Fibroblast of gingiva (primary cell): ENCODE measurements around the gene HMGCS2.

Source experiments
- DNase-seq: peaks from one replicate; pipeline ENCODE4 v3.0.0-alpha.2; 2011; ENCODE audit warnings: low read depth

The HMGCS2 gene

GRCh38 chr1:119768778-119769177 is at the start of gene HMGCS2:
TSS of gene HMGCS2 (minus strand) at chr1:119768905. CDS start at chr1:119768844, 61 bp downstream.
- DNase-seq, result no peak

GRCh38 chr1:119818181-119818580 is 49.5 kb upstream of the HMGCS2 start:
- DNase-seq, result no peak

- DNase-seq, result no peak
These were observed 47.7 kb upstream of the HMGCS2 start for GRCh38 chr1:119816407-119816806.

- DNase-seq, result no peak
These were observed 47.2 kb upstream of the HMGCS2 start for GRCh38 chr1:119815928-119816327.

DNA sequence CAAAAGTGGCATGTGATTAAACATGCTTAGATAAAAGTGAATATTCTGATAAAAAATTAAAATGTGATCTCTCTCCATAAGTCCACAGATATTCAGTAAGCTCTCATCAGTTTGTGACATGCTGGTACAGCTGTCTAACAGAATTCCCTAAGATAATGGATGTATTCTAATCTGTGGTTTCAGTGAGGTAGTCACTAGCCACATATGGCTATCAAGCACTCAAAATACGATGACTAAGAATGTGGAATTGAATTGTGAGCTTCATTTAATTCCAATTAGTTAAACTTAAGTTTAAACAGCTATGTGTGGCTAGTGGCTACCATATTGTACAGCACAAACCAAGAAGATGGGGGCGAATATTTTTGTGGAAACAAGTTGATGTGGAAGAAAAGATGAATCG is 46.7 kb upstream of the HMGCS2 start:
- DNase-seq, result no peak

GRCh38 chr1:119814288-119814687 is 45.6 kb upstream of the HMGCS2 start:
- DNase-seq, result no peak

DNA sequence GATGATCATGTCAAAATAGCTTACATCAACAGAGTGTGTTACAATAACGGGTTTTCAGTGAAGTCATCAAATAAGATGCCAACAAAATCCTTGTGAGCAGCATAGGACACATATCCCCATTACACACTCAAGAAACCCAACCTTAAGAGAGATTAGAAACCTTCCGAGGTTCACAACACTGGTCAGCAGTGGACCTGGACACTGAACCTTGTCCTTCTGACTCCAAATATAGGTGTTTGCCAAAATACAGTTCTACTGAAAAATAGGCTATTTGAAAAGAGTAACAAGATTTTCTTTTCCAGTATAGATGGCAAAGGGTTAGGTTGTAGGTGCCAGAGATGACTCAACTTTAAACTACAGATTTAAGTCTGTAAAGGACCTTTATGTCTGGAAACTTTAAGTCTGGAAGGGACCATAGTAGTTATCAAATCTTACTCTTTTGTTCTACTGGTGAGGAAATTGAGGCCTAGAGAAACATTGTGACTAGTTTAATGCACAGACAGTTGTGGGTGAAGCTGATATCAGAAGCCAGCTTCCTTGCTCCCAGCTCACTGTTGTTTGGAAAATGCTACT is 43.4 kb upstream of the HMGCS2 start:
- no peak for DNase-seq

GRCh38 chr1:119811387-119811786 is 42.7 kb upstream of the HMGCS2 start, which contains the start of gene REG4:
TSS of gene REG4 (minus strand) at chr1:119811460. CDS start at chr1:119808769, 2,691 bp downstream.
- DNase-seq, result no peak

DNA sequence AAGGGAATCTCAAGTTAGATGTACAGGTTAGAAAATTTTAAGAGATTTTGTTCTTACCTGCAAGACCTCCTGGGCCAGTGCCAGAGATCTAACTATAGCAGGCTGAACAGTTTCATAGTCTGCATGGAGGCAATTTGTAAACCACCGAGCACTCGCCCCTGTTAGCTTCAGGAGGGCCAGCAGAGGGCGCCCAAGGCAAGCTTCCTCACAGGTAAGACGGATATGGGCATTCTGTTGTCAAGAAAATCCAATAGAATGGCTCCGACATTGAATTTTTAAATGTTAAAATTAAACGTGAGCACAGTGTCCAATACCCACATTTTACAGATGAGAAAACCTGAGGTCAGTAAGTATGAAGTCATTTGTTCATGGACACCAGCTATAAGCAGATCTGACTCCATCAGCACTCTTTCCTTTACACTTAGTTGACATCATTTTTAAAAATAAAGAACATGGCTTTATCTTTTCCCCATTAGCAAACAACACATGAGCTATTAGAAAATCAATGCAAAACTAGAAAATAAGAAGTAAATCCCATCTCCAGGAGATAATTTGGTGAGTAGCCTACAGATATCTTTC is 40.4 kb upstream of the HMGCS2 start:
- DNase-seq, result peak; percentile 57

DNA sequence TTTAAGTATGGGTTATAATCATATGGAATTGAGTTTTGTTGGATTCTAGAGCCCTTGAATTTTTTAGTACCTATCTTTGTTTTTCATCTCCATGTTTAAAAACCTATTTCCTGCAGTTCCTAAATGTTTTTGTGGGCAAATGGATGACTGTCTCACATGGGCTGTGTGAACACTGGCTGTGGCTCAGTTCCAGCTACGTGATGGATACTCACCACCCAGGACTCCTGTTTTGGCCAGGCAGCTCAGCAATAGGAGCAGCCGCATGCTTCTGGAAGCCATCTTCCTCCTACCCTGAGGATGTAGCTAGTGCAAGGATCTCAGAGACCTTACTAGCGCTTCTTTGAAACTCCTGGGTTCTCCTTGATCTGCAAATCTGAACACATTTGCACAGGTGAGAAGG is 39.8 kb upstream of the HMGCS2 start:
- no peak for DNase-seq

DNA sequence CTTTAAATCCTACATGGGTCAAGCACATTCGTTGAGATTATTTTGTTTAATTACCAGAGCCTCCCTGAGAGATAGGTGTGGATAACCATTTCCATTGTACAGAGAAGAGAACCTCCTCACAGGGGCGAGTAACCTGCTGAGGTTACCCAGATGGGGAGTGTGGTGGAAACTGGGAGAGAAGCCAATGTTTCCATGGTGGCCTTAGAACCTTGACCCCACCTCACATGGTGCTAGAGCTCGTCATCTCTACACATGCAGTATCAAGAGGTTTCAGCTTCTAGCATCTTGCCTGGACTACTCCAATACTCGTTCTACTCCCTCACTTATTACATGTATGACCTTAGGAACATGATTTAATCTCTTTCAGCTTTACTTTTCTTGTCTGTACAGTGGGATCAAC is 37.8 kb upstream of the HMGCS2 start:
- DNase-seq, result no peak

DNA sequence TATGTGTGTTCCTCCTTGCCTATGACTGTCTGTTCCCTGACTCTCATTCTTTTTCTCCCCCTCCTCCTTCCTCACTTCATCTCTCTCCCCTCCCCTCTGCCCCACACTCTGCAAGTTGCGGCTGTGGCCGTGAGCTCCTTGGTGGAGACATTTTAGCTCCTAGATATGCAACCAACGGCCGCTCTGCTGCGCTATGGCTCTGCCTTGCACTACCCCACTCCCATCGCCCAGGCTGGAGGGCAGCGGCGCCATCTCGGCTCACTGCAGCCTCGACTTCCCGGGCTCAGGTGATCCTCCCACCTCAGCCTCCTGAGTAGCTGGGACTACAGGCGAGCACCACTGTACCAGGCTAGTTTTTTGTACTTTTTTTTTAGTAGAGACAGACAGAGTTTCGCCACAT is 37.0 kb upstream of the HMGCS2 start:
- DNase-seq, result no peak

DNA sequence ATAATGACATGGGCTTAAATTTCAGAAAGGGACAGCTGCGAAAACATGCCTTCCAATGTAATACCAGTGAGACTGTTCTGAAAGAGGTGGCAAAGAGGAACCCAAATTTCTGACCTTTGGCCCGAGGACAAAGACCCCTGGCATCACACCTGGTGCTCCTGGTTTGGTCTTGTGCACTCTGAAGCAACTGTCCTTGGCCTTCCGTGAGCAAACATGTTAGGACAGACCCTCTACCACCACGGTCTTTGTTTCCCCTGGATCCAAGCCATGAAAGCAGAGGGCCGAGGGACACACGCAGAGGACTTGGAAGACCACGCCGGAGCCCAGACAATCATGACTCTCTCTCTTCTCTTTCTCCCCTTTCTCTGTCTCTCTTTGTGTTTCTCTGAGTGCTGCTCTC is 36.5 kb upstream of the HMGCS2 start:
- no peak for DNase-seq

GRCh38 chr1:119799599-119800177 is 31.0 kb upstream of the HMGCS2 start:
- no peak for DNase-seq

DNA sequence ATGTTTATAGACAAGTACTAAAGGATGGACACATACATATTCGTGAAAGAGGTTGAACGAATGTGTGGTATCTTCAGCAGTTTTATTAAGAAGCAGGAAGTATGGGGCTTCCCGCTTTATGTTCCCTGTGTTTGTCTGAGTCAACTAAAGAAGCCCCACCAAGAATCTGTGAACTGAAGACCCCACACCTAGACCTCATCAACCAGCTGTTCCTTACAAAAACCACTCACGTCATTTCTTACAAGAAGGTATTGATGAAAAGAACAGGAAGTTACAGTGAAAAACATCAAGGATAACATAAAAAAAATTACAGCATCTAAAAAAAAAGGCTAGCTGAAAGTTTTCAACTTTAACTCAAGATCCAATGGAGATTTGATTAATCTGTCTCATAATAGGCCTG is 30.3 kb upstream of the HMGCS2 start:
- no peak for DNase-seq

DNA sequence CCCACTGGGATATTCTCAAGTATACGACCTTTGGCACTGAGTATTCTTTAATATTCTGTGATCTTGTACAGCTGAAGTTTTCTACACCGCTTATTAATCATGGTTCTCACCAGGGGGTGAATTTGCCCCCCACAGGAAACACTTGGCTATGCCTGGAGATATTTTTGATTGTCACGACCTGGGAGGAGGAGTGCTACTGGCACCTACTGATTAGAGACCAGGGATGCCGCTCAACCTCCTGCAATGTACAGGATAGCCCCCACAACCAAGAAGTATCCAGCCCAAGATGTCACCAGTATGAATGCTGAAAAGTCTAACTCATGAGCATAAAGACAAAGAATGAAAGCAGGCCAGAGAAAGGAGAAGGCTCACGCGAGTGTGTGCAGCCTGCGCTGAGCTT is 28.9 kb upstream of the HMGCS2 start:
- DNase-seq, result no peak

- DNase-seq, result no peak
These were observed 28.5 kb upstream of the HMGCS2 start for GRCh38 chr1:119797162-119797561.

- no peak for DNase-seq
These were observed 26.8 kb upstream of the HMGCS2 start for GRCh38 chr1:119795261-119796200.

- DNase-seq, result no peak
These were observed 26.2 kb upstream of the HMGCS2 start for GRCh38 chr1:119794876-119795240.

DNA sequence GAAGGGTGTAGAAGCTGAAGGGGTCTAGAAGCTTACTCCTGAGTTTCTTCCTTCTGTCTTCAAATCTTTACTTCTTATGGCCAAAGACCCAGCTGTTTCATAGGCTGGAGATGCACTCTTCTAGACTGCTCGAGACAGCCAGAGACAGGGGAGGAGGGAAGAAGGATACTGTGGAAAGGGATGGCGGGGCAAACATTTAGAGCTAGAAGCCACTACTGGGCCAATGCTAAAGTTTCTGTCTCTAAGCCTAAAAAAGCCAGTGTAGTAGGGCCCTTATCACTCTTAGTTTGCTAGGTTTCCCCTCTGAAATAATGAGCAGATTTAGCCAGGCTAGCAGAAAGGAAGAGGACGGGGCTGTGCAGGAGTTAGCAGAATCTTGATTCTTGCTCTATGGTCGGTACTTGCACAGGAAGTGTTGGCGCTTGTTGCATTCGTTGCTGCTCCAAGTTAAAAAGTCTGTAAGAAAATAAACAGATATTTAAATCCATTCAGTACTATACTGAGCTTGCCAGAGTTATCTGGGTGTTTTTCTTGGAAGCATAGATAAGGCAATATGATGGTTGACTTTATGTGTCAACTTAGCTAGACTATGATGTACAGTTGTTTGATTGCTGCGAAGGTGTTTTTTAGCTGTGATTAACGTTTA is 25.6 kb upstream of the HMGCS2 start:
- no peak for DNase-seq

DNA sequence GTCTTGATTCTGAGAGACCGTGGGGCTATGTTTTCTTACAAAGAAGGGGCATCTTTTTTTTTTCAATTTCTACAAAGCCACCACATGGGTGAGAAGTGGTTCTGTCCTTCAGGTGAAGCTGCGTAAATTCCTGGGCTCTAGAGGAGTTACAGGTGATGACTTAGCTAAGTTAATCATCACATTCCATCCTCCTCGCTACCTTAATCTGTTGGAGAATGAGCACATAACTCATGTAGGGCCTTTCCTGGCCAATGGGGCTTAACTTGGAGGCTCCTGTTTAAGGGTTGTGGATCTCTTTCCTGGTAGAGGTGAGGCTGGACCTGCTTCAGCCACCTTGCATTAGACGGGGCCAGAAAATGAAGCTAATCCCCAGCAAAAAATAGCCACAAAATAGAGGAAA is 22.7 kb upstream of the HMGCS2 start:
- no peak for DNase-seq

DNA sequence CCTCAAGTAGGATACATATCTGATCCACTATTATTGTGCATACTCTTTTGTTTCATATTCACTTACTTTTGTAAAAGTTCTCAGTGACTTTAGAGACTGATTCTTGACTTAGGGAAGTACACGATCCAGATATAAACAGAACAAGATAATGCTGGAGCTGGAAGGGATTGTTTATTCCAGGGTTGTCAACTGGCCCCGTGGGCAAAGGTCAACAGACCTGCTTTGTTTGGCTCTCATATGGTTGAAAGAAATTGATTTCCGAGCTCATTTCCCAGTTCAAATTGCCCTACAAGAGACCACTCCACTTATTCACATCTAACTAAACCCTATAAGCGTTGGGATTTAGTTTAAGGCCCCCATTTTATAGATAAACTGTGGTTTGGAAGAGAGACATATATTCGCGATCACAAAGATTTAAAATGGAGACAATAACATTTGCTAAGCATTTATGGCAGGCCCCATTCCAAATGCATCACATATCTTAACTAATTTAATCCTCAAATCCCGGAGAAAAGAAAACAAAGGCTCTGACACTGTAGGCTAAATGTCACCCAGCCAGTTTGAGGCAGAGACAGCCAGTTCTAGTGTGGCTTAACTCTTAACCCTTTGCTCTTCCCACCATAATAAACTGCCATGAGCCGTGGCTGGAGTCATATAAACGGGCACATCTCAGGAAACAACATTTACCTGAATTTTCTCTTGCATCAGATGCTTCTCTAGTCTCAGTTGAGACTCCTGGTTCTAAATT is 21.9 kb upstream of the HMGCS2 start:
- DNase-seq, result no peak
